HEK293 (cell line): Measurements from ENCODE around the gene ARHGEF12.

Experiments used
- CTCF ChIA-PET: fragments of 350-600 bp; formaldehyde crosslinking; extraction: SDS; loops from one replicate; lab custom pipeline; 2021; ENCODE audit warnings: antibody characterized with exemption; lab: Yijun Ruan, JAX
- POLR2A ChIA-PET: fragments of 300-600 bp; formaldehyde crosslinking; extraction: SDS; loops from one replicate; lab custom pipeline; 2020; ENCODE audit warnings: antibody characterized with exemption, inconsistent platforms; lab: Yijun Ruan, JAX
- H3K27ac ChIP-seq: fragments of 200-500 bp; sonication (Bioruptor generic); 2 replicates; pipeline ENCODE4 v1.5.1; 2014; ENCODE audit warnings: low read depth, low read length, control low read depth, inconsistent platforms; ENCODE audit errors: extremely low read depth
- H3K36me3 ChIP-seq, 2 experiments: fragments of 200-500 bp in 1 of 2; sonication (Bioruptor generic) in 1 of 2; 1 replicate in 1 of 2; 2 replicates in 1 of 2; pipeline ENCODE4 v1.5.1; 2014 to 2017; ENCODE audit warnings: inconsistent platforms in 2 of 2, low read length in 2 of 2; ENCODE audit not compliant: control insufficient read depth in 2 of 2, insufficient read depth in 1 of 2
- H3K4me1 ChIP-seq: fragments of 200-500 bp; sonication (Bioruptor generic); 2 replicates; pipeline ENCODE4 v1.5.1; 2014; ENCODE audit warnings: mild to moderate bottlenecking, low read length, inconsistent platforms; ENCODE audit not compliant: control insufficient read depth, insufficient read depth
- H3K4me3 ChIP-seq: 2 replicates; pipeline ENCODE4 v1.5.1; 2011; ENCODE audit warnings: low read depth, mild to moderate bottlenecking, control low read depth, low read length, moderate library complexity
- H3K9me3 ChIP-seq: fragments of 200-500 bp; sonication (Bioruptor generic); 2 replicates; pipeline ENCODE4 v1.5.1; 2014; ENCODE audit warnings: low read depth, low read length, inconsistent platforms; ENCODE audit not compliant: control insufficient read depth, insufficient read depth
- MEIS1 ChIP-seq: sonication (generic); formaldehyde crosslinking; IDR thresholded peaks from 2 replicates; pipeline ENCODE4 v1.8.1; 2022; ENCODE audit warnings: missing genetic modification reagents, mild to moderate bottlenecking, borderline replicate concordance
- MYNN ChIP-seq: fragments of 450-650 bp; formaldehyde crosslinking; IDR thresholded peaks from 2 replicates; pipeline ENCODE4 v1.5.1; 2016; ENCODE audit warnings: missing biosample characterization, missing genetic modification characterization, borderline replicate concordance
- OVOL3 ChIP-seq: fragments of 450-650 bp; formaldehyde crosslinking; IDR thresholded peaks from 2 replicates; pipeline ENCODE4 v1.5.1; 2016; ENCODE audit warnings: missing biosample characterization, missing genetic modification characterization
- PRDM1 ChIP-seq: fragments of 450-650 bp; formaldehyde crosslinking; IDR thresholded peaks from 2 replicates; pipeline ENCODE4; 2016; ENCODE audit warnings: missing biosample characterization, missing genetic modification characterization
- ZNF221 ChIP-seq: fragments of 450-650 bp; formaldehyde crosslinking; IDR thresholded peaks from 2 replicates; pipeline ENCODE4 v1.5.1; 2017; ENCODE audit warnings: missing biosample characterization, missing genetic modification characterization, borderline replicate concordance
- ZNF366 ChIP-seq: fragments of 450-650 bp; formaldehyde crosslinking; conservative IDR thresholded peaks from 2 replicates; pipeline ENCODE4 v1.5.1; 2016; ENCODE audit warnings: missing biosample characterization, missing genetic modification characterization
- ZNF571 ChIP-seq: fragments of 450-650 bp; formaldehyde crosslinking; IDR thresholded peaks from 2 replicates; pipeline ENCODE4 v1.5.0; 2017; ENCODE audit warnings: missing biosample characterization, missing genetic modification characterization
- ZNF629 ChIP-seq: fragments of 450-650 bp; formaldehyde crosslinking; IDR thresholded peaks from 2 replicates; pipeline ENCODE4 v1.5.1; 2017; ENCODE audit warnings: missing biosample characterization, missing genetic modification characterization
- ZNF660 ChIP-seq: fragments of 450-650 bp; IDR thresholded peaks from 2 replicates; pipeline ENCODE4 v1.5.1; 2018; ENCODE audit warnings: missing biosample characterization, mild to moderate bottlenecking, missing genetic modification characterization
- TF ChIP-seq, protein P1 (sequence below): fragments of 450-650 bp; formaldehyde crosslinking; optimal IDR thresholded peaks from 2 replicates; pipeline ENCODE3; 2016; ENCODE audit warnings: missing biosample characterization, mild to moderate bottlenecking, missing genetic modification characterization
- TF ChIP-seq, protein P2 (sequence below): fragments of 450-650 bp; formaldehyde crosslinking; IDR thresholded peaks from 2 replicates; pipeline ENCODE4 v1.5.1; 2016; ENCODE audit warnings: missing biosample characterization, missing genetic modification characterization
- TF ChIP-seq, protein P3 (sequence below): fragments of 450-650 bp; formaldehyde crosslinking; IDR thresholded peaks from 2 replicates; pipeline ENCODE4 v1.5.1; 2016; ENCODE audit warnings: missing biosample characterization, missing genetic modification characterization
- TF ChIP-seq, protein P4 (sequence below): fragments of 450-650 bp; formaldehyde crosslinking; IDR thresholded peaks from 2 replicates; pipeline ENCODE4 v1.5.1; 2016; ENCODE audit warnings: missing biosample characterization, missing genetic modification characterization

The ARHGEF12 gene

DNA sequence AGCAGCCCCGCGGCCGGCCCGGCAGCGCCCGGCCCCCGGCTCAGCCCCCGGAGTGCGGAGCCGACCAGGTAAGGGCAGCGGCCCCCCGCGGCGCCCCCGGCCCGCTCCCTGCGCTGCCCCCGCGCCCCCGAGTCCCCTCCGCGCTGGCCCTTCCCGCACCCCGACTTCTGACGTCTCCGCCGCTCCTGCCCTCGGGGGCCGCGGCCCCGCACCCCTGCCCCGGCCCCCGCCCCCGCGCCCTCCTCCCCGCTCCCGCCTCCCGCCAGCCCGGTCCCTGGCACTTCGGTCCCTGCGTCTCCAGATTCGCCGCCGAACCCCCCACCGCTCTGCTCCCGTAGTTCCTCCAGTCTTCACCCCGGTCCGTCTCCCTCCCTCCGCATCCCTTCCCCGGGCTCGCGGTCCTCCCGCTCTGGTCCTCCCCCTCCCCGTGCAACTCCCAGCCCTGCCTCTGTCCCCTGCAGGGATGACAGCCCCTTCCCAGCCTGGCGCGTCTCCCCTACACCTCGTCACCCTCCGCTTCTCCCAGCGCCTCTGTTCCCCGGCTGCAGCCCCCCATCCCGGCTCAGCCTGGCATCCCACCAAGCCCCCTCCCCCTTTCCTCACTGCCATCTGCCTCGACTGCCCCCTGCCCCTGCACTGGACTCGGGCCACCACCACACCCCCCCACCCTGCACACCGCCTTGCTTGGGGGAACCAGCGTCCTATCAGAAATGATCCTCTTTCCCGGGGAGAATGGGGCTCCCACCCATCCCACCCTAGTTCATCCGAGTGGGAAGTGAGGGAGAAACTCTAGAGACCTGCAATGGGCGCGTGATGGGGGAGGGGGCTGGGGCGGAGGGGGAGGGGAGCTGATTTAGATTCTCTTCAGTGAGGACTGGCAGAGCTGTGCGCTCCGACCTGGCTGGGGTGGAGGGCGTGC lies 175.9 kb downstream of the ARHGEF12 start (continued):
- TF ChIP-seq ZNF660 (tag by site-specific recombination) (no peak), MEIS1 (no peak), ZNF366 (tag by site-specific recombination) (no peak), OVOL3 (no peak), MYNN (tag by site-specific recombination) (no peak), ZNF221 (tag by site-specific recombination) (no peak), ZNF571 (no peak), PRDM1 (no peak)
- TF ChIP-seq, protein P1, sequence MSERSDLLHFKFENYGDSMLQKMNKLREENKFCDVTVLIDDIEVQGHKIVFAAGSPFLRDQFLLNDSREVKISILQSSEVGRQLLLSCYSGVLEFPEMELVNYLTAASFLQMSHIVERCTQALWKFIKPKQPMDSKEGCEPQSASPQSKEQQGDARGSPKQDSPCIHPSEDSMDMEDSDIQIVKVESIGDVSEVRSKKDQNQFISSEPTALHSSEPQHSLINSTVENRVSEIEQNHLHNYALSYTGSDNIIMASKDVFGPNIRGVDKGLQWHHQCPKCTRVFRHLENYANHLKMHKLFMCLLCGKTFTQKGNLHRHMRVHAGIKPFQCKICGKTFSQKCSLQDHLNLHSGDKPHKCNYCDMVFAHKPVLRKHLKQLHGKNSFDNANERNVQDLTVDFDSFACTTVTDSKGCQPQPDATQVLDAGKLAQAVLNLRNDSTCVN (tag by site-specific recombination): peak; percentile 42
- TF ChIP-seq, protein P2, sequence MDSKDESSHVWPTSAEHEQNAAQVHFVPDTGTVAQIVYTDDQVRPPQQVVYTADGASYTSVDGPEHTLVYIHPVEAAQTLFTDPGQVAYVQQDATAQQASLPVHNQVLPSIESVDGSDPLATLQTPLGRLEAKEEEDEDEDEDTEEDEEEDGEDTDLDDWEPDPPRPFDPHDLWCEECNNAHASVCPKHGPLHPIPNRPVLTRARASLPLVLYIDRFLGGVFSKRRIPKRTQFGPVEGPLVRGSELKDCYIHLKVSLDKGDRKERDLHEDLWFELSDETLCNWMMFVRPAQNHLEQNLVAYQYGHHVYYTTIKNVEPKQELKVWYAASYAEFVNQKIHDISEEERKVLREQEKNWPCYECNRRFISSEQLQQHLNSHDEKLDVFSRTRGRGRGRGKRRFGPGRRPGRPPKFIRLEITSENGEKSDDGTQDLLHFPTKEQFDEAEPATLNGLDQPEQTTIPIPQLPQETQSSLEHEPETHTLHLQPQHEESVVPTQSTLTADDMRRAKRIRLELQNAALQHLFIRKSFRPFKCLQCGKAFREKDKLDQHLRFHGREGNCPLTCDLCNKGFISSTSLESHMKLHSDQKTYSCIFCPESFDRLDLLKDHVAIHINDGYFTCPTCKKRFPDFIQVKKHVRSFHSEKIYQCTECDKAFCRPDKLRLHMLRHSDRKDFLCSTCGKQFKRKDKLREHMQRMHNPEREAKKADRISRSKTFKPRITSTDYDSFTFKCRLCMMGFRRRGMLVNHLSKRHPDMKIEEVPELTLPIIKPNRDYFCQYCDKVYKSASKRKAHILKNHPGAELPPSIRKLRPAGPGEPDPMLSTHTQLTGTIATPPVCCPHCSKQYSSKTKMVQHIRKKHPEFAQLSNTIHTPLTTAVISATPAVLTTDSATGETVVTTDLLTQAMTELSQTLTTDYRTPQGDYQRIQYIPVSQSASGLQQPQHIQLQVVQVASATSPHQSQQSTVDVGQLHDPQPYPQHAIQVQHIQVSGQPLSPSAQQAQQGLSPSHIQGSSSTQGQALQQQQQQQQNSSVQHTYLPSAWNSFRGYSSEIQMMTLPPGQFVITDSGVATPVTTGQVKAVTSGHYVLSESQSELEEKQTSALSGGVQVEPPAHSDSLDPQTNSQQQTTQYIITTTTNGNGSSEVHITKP (tag by site-specific recombination): no peak
- TF ChIP-seq, all 188 proteins: peak for 11

DNA sequence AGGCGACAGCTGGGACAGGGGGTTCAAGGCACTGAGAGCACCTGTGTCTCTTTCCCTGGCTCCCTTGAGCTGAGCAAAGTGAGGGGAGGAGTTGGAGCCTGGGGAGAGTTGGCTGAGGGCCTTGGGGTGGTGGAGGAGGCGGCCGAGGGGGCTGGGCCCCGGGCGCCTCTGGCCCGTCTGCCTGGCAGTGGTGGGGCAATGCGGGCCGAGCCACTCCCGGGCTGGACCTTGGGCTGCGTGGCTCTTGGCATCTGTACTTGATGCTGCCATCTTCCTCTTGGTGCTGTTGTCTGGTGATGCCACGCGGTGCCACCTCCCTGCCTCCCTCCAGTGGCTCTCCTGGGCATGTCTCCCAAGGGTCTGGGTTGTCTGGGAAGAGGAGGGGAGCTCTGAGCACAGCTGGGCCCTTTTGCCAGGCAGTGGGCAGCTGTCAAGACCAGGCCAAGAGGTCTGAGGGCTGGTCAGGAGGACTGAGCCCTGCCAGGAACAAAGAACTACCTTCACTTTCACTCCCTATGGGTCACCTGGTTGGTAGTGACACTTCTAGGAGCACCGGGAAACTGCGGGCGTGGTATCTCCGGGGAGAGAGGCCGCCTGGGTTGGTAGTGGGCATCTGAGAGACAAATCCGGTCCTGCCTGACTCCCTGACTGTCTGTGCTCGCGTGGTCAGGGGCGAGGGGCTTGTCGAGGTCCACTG lies 176.7 kb downstream of the ARHGEF12 start:
- H3K36me3 ChIP-seq: no peaks in the 10 kb centered on the region
- TF ChIP-seq, protein P3, sequence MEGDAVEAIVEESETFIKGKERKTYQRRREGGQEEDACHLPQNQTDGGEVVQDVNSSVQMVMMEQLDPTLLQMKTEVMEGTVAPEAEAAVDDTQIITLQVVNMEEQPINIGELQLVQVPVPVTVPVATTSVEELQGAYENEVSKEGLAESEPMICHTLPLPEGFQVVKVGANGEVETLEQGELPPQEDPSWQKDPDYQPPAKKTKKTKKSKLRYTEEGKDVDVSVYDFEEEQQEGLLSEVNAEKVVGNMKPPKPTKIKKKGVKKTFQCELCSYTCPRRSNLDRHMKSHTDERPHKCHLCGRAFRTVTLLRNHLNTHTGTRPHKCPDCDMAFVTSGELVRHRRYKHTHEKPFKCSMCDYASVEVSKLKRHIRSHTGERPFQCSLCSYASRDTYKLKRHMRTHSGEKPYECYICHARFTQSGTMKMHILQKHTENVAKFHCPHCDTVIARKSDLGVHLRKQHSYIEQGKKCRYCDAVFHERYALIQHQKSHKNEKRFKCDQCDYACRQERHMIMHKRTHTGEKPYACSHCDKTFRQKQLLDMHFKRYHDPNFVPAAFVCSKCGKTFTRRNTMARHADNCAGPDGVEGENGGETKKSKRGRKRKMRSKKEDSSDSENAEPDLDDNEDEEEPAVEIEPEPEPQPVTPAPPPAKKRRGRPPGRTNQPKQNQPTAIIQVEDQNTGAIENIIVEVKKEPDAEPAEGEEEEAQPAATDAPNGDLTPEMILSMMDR (tag by site-specific recombination): 0 out of 2 replicates have a peak, but pooled peaks have one; percentile 18
- no peak for TF ChIP-seq ZNF629 (tag by site-specific recombination)
- TF ChIP-seq, protein P4, sequence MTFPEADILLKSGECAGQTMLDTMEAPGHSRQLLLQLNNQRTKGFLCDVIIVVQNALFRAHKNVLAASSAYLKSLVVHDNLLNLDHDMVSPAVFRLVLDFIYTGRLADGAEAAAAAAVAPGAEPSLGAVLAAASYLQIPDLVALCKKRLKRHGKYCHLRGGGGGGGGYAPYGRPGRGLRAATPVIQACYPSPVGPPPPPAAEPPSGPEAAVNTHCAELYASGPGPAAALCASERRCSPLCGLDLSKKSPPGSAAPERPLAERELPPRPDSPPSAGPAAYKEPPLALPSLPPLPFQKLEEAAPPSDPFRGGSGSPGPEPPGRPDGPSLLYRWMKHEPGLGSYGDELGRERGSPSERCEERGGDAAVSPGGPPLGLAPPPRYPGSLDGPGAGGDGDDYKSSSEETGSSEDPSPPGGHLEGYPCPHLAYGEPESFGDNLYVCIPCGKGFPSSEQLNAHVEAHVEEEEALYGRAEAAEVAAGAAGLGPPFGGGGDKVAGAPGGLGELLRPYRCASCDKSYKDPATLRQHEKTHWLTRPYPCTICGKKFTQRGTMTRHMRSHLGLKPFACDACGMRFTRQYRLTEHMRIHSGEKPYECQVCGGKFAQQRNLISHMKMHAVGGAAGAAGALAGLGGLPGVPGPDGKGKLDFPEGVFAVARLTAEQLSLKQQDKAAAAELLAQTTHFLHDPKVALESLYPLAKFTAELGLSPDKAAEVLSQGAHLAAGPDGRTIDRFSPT (tag by site-specific recombination): 0 out of 2 replicates have a peak, but pooled peaks have one; percentile 23
- H3K27ac ChIP-seq: no peak overlapping the region
- ChIA-PET POLR2A (no interaction called here), CTCF (interaction anchor here (0.5 to 5.4 kb wide), 7 partner anchors 172 to 417 kb away, joined by 3 to 59 read pairs (median 3); no protein-coding TSS in a partner anchor)
- H3K9me3 ChIP-seq: no peaks in the 10 kb centered on the region
- no peak overlapping the region for H3K4me3 ChIP-seq
- H3K4me1 ChIP-seq: no peaks in the 10 kb centered on the region
